ENCODE data around the gene HLA-F. TPM values are rescaled to one million over a fixed set of nuclear protein-coding genes. Genes with fewer than 3 reads are reported as not detected.

HLA-F gene
- total RNA-seq, 3 donors from 2014 or later (not counting 1 experiment from before 2014, with no cell fraction given), result 1,031 to 1,621 (median 1,125) TPM

DNA sequence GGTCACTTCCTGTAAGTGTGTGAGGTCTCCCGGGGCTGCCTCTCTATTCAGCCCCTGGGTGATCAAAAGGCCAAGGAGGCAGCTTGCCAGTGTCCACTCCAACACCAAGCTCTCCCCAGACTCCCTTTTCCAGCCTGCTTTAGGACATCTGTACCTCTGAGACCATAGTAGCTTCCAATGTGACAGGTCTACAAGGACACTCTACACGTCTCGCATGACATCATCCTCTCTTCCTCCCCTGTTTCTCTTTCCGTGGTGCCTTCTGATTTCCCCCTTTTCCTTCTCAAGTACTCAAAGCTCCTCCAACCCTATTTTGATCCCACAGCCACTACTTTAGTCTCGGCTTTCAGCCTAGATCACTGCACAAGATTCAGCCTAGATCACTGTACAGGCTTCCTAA is 26.4 kb downstream of the HLA-F start:
- H3K36me3 ChIP-seq (ENCODE audit: control insufficient read depth, insufficient read depth, low read length), result no peaks in the 10 kb centered on the region
- 50% methylated on average over 5 of the region's 5 CpGs for WGBS (ENCODE audit: insufficient coverage)
- peak in 1 of 2 donors; percentile 26 for DNase-seq

GRCh38 chr6:29750709-29751108 is 27.5 kb downstream of the HLA-F start:
- WGBS (ENCODE audit: insufficient coverage), result 81% methylated on average over 6 of the region's 6 CpGs
- TF ChIP-seq CTCF (IDR thresholded peaks at IDR 0.05), result no peak
- no peak for DNase-seq
- Mint-ChIP-seq H3K4me1 (peaks cover 55 to 72% of the 10 kb centered on the region in 2 donors), H3K36me3 (no peaks in the 10 kb centered on the region), H3K27me3 (ENCODE audit: low read depth in 2 of 2) (no peaks in the 10 kb centered on the region), H3K9me3 (no peaks in the 10 kb centered on the region), H3K4me3 (peak overlapping the region; percentile 99), H3K27ac (peak overlapping the region; percentile 74 to 96)
- no peaks in the 10 kb centered on the region for H3K36me3 ChIP-seq (ENCODE audit: control insufficient read depth, insufficient read depth, low read length)
- H3K9me3 ChIP-seq (ENCODE audit: control insufficient read depth, insufficient read depth, low read length), result no peaks in the 10 kb centered on the region
- no peak overlapping the region for H3K27ac ChIP-seq (ENCODE audit: low read length)
- peaks cover 33% of the 10 kb centered on the region for H3K4me1 ChIP-seq (ENCODE audit: control insufficient read depth, insufficient read depth, low read length)
- no peak for ATAC-seq
- no peaks in the 10 kb centered on the region for H3K27me3 ChIP-seq (ENCODE audit: control insufficient read depth, insufficient read depth, low read length)
- H3K4me3 ChIP-seq (ENCODE audit: low read length), result no peak overlapping the region
- intact Hi-C loops (cut with micrococcal nuclease), result no loop called here

More for the DNA sequence above, 26.4 kb downstream of the HLA-F start:
- Histone ChIP-seq H3K4me1 (ENCODE audit: control insufficient read depth, insufficient read depth, low read length) (peaks cover 33% of the 10 kb centered on the region), H3K4me3 (ENCODE audit: low read length) (no peak overlapping the region), H3K27me3 (ENCODE audit: control insufficient read depth, insufficient read depth, low read length) (no peaks in the 10 kb centered on the region), H3K27ac (ENCODE audit: low read length) (peak overlapping the region; percentile 3), H3K9me3 (ENCODE audit: control insufficient read depth, insufficient read depth, low read length) (no peaks in the 10 kb centered on the region)
- Mint-ChIP-seq H3K36me3 (no peaks in the 10 kb centered on the region), H3K4me3 (peak overlapping the region; percentile 99), H3K4me1 (peaks cover 55 to 75% of the 10 kb centered on the region in 2 donors), H3K27ac (peak overlapping the region; percentile 74 to 96), H3K9me3 (no peaks in the 10 kb centered on the region), H3K27me3 (ENCODE audit: low read depth in 2 of 2) (no peaks in the 10 kb centered on the region)
- ATAC-seq, result no peak
- intact Hi-C loops (cut with micrococcal nuclease), result no loop called here
- no peak for TF ChIP-seq CTCF (IDR thresholded peaks at IDR 0.05)

DNA sequence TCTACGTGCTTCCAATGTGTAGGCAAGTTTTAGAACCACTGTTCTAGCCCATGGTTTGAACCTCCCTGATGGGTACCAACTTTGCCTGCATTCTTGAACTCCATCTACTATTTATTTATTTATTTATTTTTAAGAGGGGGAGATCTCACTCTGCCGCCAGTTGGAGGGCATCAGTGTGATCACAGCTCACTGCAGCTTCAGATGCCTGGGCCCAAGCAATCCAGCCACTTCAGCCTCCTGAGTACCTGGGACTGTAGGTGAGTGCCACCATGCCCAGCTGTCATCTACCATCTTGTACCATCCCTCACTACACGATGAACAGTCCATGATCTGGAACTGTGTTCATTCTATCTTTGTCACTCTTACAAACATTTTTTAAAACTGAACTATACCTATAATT is 28.2 kb downstream of the HLA-F start:
- Histone ChIP-seq H3K9me3 (ENCODE audit: control insufficient read depth, insufficient read depth, low read length) (no peaks in the 10 kb centered on the region), H3K4me3 (ENCODE audit: low read length) (no peak overlapping the region), H3K36me3 (ENCODE audit: control insufficient read depth, insufficient read depth, low read length) (no peaks in the 10 kb centered on the region), H3K4me1 (ENCODE audit: control insufficient read depth, insufficient read depth, low read length) (peaks cover 33% of the 10 kb centered on the region), H3K27ac (ENCODE audit: low read length) (no peak overlapping the region), H3K27me3 (ENCODE audit: control insufficient read depth, insufficient read depth, low read length) (no peaks in the 10 kb centered on the region)
- no peaks in the 10 kb centered on the region for H3K27me3 Mint-ChIP-seq (ENCODE audit: low read depth in 2 of 2)
- H3K9me3 Mint-ChIP-seq, result no peaks in the 10 kb centered on the region
- H3K4me1 Mint-ChIP-seq, result peaks cover 52 to 67% of the 10 kb centered on the region in 2 donors
- DNase-seq (no peak), ATAC-seq (no peak)
- intact Hi-C loops (cut with micrococcal nuclease), result no loop called here
- H3K4me3 Mint-ChIP-seq, result peak overlapping the region; percentile 97
- H3K36me3 Mint-ChIP-seq, result no peaks in the 10 kb centered on the region
- 90% methylated on average over 3 of the region's 3 CpGs for whole genome bisulfite sequencing (ENCODE audit: insufficient coverage)
- no peak for TF ChIP-seq CTCF (IDR thresholded peaks at IDR 0.05)
- peak overlapping the region; percentile 76 to 96 for H3K27ac Mint-ChIP-seq

Data from natural killer cell (primary cell).